OCI-LY7 (cell line): ENCODE measurements around the gene ABCD3.

Experiments
- EZH2phosphoT487 ChIP-seq: fragments of 200-600 bp; sonication (generic); IDR thresholded peaks from 2 replicates; pipeline ENCODE4 v1.6.1; 2018; ENCODE audit warnings: low read depth, borderline replicate concordance, mild to moderate bottlenecking, mixed run types, antibody characterized with exemption, low read length, moderate library complexity, mixed read lengths
- TF ChIP-seq, protein P1 (sequence below): fragments of 200-600 bp; sonication (generic); conservative IDR thresholded peaks from 2 replicates; pipeline ENCODE4 v1.5.1; 2014; ENCODE audit warnings: mild to moderate bottlenecking, antibody characterized with exemption, low read length, moderate library complexity, mixed read lengths

DNA sequence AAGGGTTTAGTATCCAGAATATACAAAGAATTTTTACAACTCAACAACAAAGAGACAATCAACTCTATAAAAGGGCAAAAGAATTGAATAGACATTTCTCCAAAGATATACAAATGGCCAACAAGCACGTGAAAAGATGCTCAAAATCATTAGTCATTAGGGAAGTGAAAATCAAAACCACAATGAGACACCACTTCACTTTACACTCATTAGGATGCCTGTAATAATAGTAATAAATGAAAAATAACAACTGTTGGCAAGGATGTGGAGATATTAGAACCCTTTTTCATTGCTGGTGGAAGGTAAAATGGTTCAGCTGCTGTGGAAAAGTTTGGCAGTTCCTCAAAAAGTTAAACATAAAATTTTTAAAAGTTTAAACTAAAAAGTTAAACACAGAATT is 7.0 kb upstream of the ABCD3 start:
- TF ChIP-seq, protein P1, sequence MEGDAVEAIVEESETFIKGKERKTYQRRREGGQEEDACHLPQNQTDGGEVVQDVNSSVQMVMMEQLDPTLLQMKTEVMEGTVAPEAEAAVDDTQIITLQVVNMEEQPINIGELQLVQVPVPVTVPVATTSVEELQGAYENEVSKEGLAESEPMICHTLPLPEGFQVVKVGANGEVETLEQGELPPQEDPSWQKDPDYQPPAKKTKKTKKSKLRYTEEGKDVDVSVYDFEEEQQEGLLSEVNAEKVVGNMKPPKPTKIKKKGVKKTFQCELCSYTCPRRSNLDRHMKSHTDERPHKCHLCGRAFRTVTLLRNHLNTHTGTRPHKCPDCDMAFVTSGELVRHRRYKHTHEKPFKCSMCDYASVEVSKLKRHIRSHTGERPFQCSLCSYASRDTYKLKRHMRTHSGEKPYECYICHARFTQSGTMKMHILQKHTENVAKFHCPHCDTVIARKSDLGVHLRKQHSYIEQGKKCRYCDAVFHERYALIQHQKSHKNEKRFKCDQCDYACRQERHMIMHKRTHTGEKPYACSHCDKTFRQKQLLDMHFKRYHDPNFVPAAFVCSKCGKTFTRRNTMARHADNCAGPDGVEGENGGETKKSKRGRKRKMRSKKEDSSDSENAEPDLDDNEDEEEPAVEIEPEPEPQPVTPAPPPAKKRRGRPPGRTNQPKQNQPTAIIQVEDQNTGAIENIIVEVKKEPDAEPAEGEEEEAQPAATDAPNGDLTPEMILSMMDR = no peak
- TF ChIP-seq EZH2phosphoT487 = no peak
